ENCODE measurements around the gene RPRD1B. TPM values are rescaled to one million over a fixed set of nuclear protein-coding genes. Genes with fewer than 3 reads are reported as not detected.

Gene RPRD1B
- total and polyA plus RNA-seq, 2 experiments from 2014 or later: 7.3 to 24.3 TPM

DNA sequence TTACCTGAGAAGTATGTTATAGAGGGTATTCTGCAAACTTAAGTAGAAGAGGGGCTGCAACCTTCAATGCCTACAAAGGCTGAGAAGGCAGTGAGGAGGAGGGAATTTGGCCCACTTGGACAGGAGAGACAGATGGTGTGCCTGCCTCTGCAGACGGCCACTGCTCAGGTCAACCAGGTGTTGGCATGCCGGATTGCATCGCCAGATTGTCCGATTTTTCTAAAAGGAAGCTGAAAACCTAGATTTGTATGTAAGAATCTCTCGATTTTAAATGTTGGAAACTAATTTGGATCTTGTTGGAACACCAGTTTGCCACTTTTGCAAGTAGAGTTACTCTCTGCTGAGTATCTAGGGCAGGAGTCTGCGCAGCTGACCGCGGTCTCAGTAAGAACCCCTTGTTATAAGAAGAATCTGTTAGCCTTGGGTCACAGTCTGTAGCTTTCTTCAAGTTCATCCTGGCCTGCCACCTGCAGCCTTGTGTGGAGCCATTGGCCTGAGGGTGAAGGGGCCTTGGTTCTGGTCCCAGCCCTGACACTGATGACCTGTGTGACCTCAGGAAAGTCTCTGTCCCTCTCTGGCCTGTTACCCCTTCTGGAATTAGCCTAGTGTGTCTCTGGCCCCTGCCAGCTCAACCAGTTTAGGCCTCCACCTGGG is 77.1 kb downstream of the RPRD1B start (continued):
- TF ChIP-seq, protein P1, sequence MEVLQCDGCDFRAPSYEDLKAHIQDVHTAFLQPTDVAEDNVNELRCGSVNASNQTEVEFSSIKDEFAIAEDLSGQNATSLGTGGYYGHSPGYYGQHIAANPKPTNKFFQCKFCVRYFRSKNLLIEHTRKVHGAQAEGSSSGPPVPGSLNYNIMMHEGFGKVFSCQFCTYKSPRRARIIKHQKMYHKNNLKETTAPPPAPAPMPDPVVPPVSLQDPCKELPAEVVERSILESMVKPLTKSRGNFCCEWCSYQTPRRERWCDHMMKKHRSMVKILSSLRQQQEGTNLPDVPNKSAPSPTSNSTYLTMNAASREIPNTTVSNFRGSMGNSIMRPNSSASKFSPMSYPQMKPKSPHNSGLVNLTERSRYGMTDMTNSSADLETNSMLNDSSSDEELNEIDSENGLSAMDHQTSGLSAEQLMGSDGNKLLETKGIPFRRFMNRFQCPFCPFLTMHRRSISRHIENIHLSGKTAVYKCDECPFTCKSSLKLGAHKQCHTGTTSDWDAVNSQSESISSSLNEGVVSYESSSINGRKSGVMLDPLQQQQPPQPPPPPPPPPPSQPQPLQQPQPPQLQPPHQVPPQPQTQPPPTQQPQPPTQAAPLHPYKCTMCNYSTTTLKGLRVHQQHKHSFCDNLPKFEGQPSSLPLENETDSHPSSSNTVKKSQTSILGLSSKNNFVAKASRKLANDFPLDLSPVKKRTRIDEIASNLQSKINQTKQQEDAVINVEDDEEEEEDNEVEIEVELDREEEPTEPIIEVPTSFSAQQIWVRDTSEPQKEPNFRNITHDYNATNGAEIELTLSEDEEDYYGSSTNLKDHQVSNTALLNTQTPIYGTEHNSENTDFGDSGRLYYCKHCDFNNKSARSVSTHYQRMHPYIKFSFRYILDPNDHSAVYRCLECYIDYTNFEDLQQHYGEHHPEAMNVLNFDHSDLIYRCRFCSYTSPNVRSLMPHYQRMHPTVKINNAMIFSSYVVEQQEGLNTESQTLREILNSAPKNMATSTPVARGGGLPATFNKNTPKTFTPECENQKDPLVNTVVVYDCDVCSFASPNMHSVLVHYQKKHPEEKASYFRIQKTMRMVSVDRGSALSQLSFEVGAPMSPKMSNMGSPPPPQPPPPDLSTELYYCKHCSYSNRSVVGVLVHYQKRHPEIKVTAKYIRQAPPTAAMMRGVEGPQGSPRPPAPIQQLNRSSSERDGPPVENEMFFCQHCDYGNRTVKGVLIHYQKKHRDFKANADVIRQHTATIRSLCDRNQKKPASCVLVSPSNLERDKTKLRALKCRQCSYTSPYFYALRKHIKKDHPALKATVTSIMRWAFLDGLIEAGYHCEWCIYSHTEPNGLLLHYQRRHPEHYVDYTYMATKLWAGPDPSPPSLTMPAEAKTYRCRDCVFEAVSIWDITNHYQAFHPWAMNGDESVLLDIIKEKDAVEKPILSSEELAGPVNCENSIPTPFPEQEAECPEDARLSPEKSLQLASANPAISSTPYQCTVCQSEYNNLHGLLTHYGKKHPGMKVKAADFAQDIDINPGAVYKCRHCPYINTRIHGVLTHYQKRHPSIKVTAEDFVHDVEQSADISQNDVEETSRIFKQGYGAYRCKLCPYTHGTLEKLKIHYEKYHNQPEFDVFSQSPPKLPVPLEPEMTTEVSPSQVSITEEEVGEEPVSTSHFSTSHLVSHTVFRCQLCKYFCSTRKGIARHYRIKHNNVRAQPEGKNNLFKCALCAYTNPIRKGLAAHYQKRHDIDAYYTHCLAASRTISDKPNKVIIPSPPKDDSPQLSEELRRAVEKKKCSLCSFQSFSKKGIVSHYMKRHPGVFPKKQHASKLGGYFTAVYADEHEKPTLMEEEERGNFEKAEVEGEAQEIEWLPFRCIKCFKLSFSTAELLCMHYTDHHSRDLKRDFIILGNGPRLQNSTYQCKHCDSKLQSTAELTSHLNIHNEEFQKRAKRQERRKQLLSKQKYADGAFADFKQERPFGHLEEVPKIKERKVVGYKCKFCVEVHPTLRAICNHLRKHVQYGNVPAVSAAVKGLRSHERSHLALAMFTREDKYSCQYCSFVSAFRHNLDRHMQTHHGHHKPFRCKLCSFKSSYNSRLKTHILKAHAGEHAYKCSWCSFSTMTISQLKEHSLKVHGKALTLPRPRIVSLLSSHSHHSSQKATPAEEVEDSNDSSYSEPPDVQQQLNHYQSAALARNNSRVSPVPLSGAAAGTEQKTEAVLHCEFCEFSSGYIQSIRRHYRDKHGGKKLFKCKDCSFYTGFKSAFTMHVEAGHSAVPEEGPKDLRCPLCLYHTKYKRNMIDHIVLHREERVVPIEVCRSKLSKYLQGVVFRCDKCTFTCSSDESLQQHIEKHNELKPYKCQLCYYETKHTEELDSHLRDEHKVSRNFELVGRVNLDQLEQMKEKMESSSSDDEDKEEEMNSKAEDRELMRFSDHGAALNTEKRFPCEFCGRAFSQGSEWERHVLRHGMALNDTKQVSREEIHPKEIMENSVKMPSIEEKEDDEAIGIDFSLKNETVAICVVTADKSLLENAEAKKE (CRISPR knock-in tag; IDR thresholded peaks at IDR 0.05): no peak
- TF ChIP-seq JUNB (IDR thresholded peaks at IDR 0.05; ENCODE audit: unreplicated experiment) (no peak), CREB1 (CRISPR knock-in tag; IDR thresholded peaks at IDR 0.05; ENCODE audit: low read depth) (no peak), POLR2AphosphoS5 (IDR thresholded peaks at IDR 0.05; ENCODE audit: low read depth) (no peak), EZH2 (IDR thresholded peaks at IDR 0.05; ENCODE audit: low read depth, unreplicated experiment) (no peak), STAT1 (IDR thresholded peaks at IDR 0.05; ENCODE audit: unreplicated experiment) (no peak), ZNF114 (CRISPR knock-in tag; IDR thresholded peaks at IDR 0.05) (no peak)
- TF ChIP-seq, protein P2, sequence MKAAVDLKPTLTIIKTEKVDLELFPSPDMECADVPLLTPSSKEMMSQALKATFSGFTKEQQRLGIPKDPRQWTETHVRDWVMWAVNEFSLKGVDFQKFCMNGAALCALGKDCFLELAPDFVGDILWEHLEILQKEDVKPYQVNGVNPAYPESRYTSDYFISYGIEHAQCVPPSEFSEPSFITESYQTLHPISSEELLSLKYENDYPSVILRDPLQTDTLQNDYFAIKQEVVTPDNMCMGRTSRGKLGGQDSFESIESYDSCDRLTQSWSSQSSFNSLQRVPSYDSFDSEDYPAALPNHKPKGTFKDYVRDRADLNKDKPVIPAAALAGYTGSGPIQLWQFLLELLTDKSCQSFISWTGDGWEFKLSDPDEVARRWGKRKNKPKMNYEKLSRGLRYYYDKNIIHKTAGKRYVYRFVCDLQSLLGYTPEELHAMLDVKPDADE (IDR thresholded peaks at IDR 0.05): no peak
- TF ChIP-seq, protein P3, sequence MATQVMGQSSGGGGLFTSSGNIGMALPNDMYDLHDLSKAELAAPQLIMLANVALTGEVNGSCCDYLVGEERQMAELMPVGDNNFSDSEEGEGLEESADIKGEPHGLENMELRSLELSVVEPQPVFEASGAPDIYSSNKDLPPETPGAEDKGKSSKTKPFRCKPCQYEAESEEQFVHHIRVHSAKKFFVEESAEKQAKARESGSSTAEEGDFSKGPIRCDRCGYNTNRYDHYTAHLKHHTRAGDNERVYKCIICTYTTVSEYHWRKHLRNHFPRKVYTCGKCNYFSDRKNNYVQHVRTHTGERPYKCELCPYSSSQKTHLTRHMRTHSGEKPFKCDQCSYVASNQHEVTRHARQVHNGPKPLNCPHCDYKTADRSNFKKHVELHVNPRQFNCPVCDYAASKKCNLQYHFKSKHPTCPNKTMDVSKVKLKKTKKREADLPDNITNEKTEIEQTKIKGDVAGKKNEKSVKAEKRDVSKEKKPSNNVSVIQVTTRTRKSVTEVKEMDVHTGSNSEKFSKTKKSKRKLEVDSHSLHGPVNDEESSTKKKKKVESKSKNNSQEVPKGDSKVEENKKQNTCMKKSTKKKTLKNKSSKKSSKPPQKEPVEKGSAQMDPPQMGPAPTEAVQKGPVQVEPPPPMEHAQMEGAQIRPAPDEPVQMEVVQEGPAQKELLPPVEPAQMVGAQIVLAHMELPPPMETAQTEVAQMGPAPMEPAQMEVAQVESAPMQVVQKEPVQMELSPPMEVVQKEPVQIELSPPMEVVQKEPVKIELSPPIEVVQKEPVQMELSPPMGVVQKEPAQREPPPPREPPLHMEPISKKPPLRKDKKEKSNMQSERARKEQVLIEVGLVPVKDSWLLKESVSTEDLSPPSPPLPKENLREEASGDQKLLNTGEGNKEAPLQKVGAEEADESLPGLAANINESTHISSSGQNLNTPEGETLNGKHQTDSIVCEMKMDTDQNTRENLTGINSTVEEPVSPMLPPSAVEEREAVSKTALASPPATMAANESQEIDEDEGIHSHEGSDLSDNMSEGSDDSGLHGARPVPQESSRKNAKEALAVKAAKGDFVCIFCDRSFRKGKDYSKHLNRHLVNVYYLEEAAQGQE (IDR thresholded peaks at IDR 0.05; ENCODE audit: unreplicated experiment): no peak
- TF ChIP-seq, protein P4, sequence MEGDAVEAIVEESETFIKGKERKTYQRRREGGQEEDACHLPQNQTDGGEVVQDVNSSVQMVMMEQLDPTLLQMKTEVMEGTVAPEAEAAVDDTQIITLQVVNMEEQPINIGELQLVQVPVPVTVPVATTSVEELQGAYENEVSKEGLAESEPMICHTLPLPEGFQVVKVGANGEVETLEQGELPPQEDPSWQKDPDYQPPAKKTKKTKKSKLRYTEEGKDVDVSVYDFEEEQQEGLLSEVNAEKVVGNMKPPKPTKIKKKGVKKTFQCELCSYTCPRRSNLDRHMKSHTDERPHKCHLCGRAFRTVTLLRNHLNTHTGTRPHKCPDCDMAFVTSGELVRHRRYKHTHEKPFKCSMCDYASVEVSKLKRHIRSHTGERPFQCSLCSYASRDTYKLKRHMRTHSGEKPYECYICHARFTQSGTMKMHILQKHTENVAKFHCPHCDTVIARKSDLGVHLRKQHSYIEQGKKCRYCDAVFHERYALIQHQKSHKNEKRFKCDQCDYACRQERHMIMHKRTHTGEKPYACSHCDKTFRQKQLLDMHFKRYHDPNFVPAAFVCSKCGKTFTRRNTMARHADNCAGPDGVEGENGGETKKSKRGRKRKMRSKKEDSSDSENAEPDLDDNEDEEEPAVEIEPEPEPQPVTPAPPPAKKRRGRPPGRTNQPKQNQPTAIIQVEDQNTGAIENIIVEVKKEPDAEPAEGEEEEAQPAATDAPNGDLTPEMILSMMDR (conservative IDR thresholded peaks at IDR 0.05; ENCODE audit: low read depth in 2 of 2): no peak
